NT2/D1 (cell line): Measurements from ENCODE around the gene NUPR2.
"Not testable (repeated sequence)": the region's sequence is repeated elsewhere in the genome, so short reads cannot be mapped to it uniquely, and the experiment has no call there.

ENCODE experiments used
- DNase-seq: peaks from one replicate; pipeline ENCODE4 v3.0.0-alpha.2; 2011; ENCODE audit warnings: low read depth, low spot score
- H3K27me3 ChIP-seq: 2 replicates; pipeline ENCODE4 v1.6.0; 2011; ENCODE audit warnings: mild to moderate bottlenecking; ENCODE audit not compliant: insufficient read length, insufficient read depth
- H3K36me3 ChIP-seq: 2 replicates; pipeline ENCODE4 v1.6.1; 2011; ENCODE audit warnings: mild to moderate bottlenecking, low read length, mixed read lengths; ENCODE audit not compliant: insufficient read depth, insufficient read length
- H3K4me1 ChIP-seq: 2 replicates; pipeline ENCODE4 v1.5.1; 2011; ENCODE audit not compliant: insufficient read depth, insufficient read length
- H3K4me3 ChIP-seq: 2 replicates; pipeline ENCODE4 v1.5.1; 2011; ENCODE audit warnings: low read depth; ENCODE audit not compliant: insufficient read length
- H3K9ac ChIP-seq: 2 replicates; pipeline ENCODE4 v1.6.0; 2011; ENCODE audit warnings: low read depth; ENCODE audit not compliant: insufficient read length
- H3K9me3 ChIP-seq: 2 replicates; pipeline ENCODE4 v1.5.1; 2011; ENCODE audit warnings: mild to moderate bottlenecking, low read length; ENCODE audit not compliant: insufficient read depth
- SUZ12 ChIP-seq: IDR thresholded peaks from 2 replicates; pipeline ENCODE4 v1.6.1; 2011; ENCODE audit not compliant: insufficient read length, insufficient read depth; ENCODE audit errors: extremely low read depth
- YY1 ChIP-seq: IDR thresholded peaks from 2 replicates; pipeline ENCODE4 v1.6.1; 2011; ENCODE audit not compliant: insufficient read length, insufficient read depth
- ZNF274 ChIP-seq: IDR thresholded peaks from 2 replicates; pipeline ENCODE4 v1.6.1; 2011; ENCODE audit warnings: mild to moderate bottlenecking, low read depth, low read length

The NUPR2 gene

GRCh38 chr7:56115852-56116538, at the start of gene NUPR2:
NUPR2 (minus strand) TSS chr7:56116417; CDS start chr7:56116314, 103 bp downstream.
- TF ChIP-seq SUZ12 = peak; percentile 44
- TF ChIP-seq ZNF274 = no peak
- peak within 1 kb of the TSS; percentile 34 for H3K4me3 ChIP-seq
- H3K9me3 ChIP-seq = no peaks in the 10 kb centered on the region
- DNase-seq = no peak
- no peaks in the 10 kb centered on the region for H3K36me3 ChIP-seq
- H3K9ac ChIP-seq = peak within 1 kb of the TSS; percentile 50
- no peaks in the 10 kb centered on the region for H3K4me1 ChIP-seq
- peaks cover 42% of the 10 kb centered on the region for H3K27me3 ChIP-seq

GRCh38 chr7:56157238-56157790, 41.1 kb upstream of the NUPR2 start:
- Histone ChIP-seq H3K9me3 (peaks cover 27% of the 10 kb centered on the region; the same call in 1 of the 2 replicates), H3K36me3 (no peaks in the 10 kb centered on the region), H3K9ac (no peak overlapping the region), H3K27me3 (peaks cover 92% of the 10 kb centered on the region), H3K4me1 (no peaks in the 10 kb centered on the region), H3K4me3 (no peak overlapping the region)
- TF ChIP-seq SUZ12 = no peak
- no peak for TF ChIP-seq ZNF274
- TF ChIP-seq YY1 = no peak
- DNase-seq = peak; percentile 11

- H3K27me3 ChIP-seq, H3K4me3 ChIP-seq, H3K9me3 ChIP-seq, H3K36me3 ChIP-seq, H3K4me1 ChIP-seq, H3K9ac ChIP-seq, DNase-seq: not testable (repeated sequence)
These were observed 14.8 kb upstream of the NUPR2 start for GRCh38 chr7:56131062-56131461.

- no peak overlapping the region for H3K4me3 ChIP-seq
- H3K9ac ChIP-seq = no peak overlapping the region
- no peaks in the 10 kb centered on the region for H3K9me3 ChIP-seq
- H3K4me1 ChIP-seq = no peaks in the 10 kb centered on the region
- no peak for TF ChIP-seq ZNF274
- no peak for TF ChIP-seq SUZ12
- TF ChIP-seq YY1 = no peak
- H3K36me3 ChIP-seq = no peaks in the 10 kb centered on the region
- DNase-seq = no peak
- H3K27me3 ChIP-seq = peaks cover 11% of the 10 kb centered on the region
These were observed 11.2 kb upstream of the NUPR2 start for GRCh38 chr7:56127241-56127975.

- Histone ChIP-seq H3K4me3 (no peak overlapping the region), H3K36me3 (no peaks in the 10 kb centered on the region), H3K9ac (no peak overlapping the region), H3K9me3 (no peaks in the 10 kb centered on the region), H3K4me1 (no peaks in the 10 kb centered on the region), H3K27me3 (peaks cover 11% of the 10 kb centered on the region)
- DNase-seq = no peak
- TF ChIP-seq YY1 = no peak
- TF ChIP-seq ZNF274 = no peak
- no peak for TF ChIP-seq SUZ12
These were observed 9.6 kb upstream of the NUPR2 start for GRCh38 chr7:56125831-56126230.

GRCh38 chr7:56124981-56125380, 8.8 kb upstream of the NUPR2 start:
- no peak for DNase-seq
- Histone ChIP-seq H3K36me3 (no peaks in the 10 kb centered on the region), H3K4me1 (no peaks in the 10 kb centered on the region), H3K27me3 (peaks cover 11% of the 10 kb centered on the region), H3K9me3 (no peaks in the 10 kb centered on the region), H3K9ac (no peak overlapping the region), H3K4me3 (no peak overlapping the region)
- no peak for TF ChIP-seq ZNF274

GRCh38 chr7:56121440-56121839, 5.2 kb upstream of the NUPR2 start:
- no peaks in the 10 kb centered on the region for H3K36me3 ChIP-seq
- TF ChIP-seq SUZ12 (no peak), YY1 (no peak)

GRCh38 chr7:56112244-56112643, 4.0 kb downstream of the NUPR2 start:
- not testable (repeated sequence) for H3K9me3 ChIP-seq, H3K36me3 ChIP-seq, H3K9ac ChIP-seq

More at GRCh38 chr7:56121440-56121839, 5.2 kb upstream of the NUPR2 start:
- H3K4me1 ChIP-seq = no peaks in the 10 kb centered on the region
- no peaks in the 10 kb centered on the region for H3K9me3 ChIP-seq
- no peak overlapping the region for H3K9ac ChIP-seq
- DNase-seq = no peak
- H3K27me3 ChIP-seq = peaks cover 29% of the 10 kb centered on the region
- no peak overlapping the region for H3K4me3 ChIP-seq

More at GRCh38 chr7:56112244-56112643, 4.0 kb downstream of the NUPR2 start:
- H3K27me3 ChIP-seq = peaks cover 32% of the 10 kb centered on the region
- not testable (repeated sequence) for H3K4me1 ChIP-seq, DNase-seq, H3K4me3 ChIP-seq
